NB4 (cell line): ENCODE data around the gene NRP2.

Experiments
- DNase-seq: peaks from one replicate; pipeline ENCODE4 v3.0.0; 2010; ENCODE audit warnings: low read depth
- H3K4me3 ChIP-seq: one replicate; pipeline ENCODE4 v1.5.1; 2011; ENCODE audit warnings: mild to moderate bottlenecking, low read depth, low read length, moderate library complexity
- CTCF ChIP-seq: IDR thresholded peaks from one replicate; pipeline ENCODE4 v1.5.1; 2012; ENCODE audit warnings: low read depth, low read length
- MAX ChIP-seq: IDR thresholded peaks from 2 replicates; pipeline ENCODE4 v1.6.1; 2011; ENCODE audit warnings: low read depth, low read length
- MYC ChIP-seq: IDR thresholded peaks from 2 replicates; pipeline ENCODE4 v1.6.1; 2011; ENCODE audit warnings: low read depth, low read length
- POLR2A ChIP-seq: IDR thresholded peaks from 2 replicates; pipeline ENCODE4 v1.6.1; 2011; ENCODE audit warnings: mild to moderate bottlenecking; ENCODE audit not compliant: insufficient read length; ENCODE audit errors: extremely low read depth

NRP2 gene

GRCh38 chr2:205770577-205770976, 88.3 kb downstream of the NRP2 start:
- H3K4me3 ChIP-seq: no peak overlapping the region
- no peak for TF ChIP-seq CTCF
- no peak for TF ChIP-seq MAX
- TF ChIP-seq MYC: no peak
- TF ChIP-seq POLR2A: no peak
- no peak for DNase-seq

- no peak for DNase-seq
- TF ChIP-seq CTCF (no peak), MAX (no peak), MYC (no peak), POLR2A (no peak)
- no peak overlapping the region for H3K4me3 ChIP-seq
Observed at GRCh38 chr2:205771031-205771430, 88.7 kb downstream of the NRP2 start.

GRCh38 chr2:205771666-205772065, 89.4 kb downstream of the NRP2 start:
- DNase-seq: no peak
- no peak overlapping the region for H3K4me3 ChIP-seq
- TF ChIP-seq CTCF (no peak), POLR2A (no peak), MYC (no peak), MAX (no peak)

GRCh38 chr2:205772983-205773382, 90.7 kb downstream of the NRP2 start:
- TF ChIP-seq POLR2A: no peak
- no peak for TF ChIP-seq MYC
- TF ChIP-seq CTCF: no peak
- no peak for TF ChIP-seq MAX
- no peak overlapping the region for H3K4me3 ChIP-seq
- no peak for DNase-seq

- H3K4me3 ChIP-seq: no peak overlapping the region
- TF ChIP-seq CTCF (no peak), MYC (no peak), MAX (no peak), POLR2A (no peak)
- DNase-seq: no peak
Observed at GRCh38 chr2:205773989-205774388, 91.7 kb downstream of the NRP2 start.
